Activated B cell treated with CpG ODN at 0.5 μM for 24 hours (primary cell): ENCODE data around the gene PLEK. TPM values are rescaled to one million over a fixed set of nuclear protein-coding genes. Genes with fewer than 3 reads are reported as not detected.

Experiments
- ATAC-seq: fragments of 200-7000 bp; cut with Tn5 transposase; one replicate; pipeline ENCODE4 v1.10.0; 2021; ENCODE audit warnings: low read depth, mild to moderate bottlenecking, moderate library complexity
- CTCF ChIA-PET: fragments of 350-600 bp; sonication (Branson Sonifier 250); formaldehyde crosslinking; loops from one replicate; lab custom pipeline; 2021; ENCODE audit warnings: antibody characterized with exemption; lab: Charles Lee
- POLR2A ChIA-PET: fragments of 350-600 bp; sonication (Branson Sonifier 250); formaldehyde crosslinking; loops from one replicate; lab custom pipeline; 2021; ENCODE audit warnings: antibody characterized with exemption; lab: Charles Lee
- DNase-seq: peaks from one replicate; pipeline ENCODE4 v3.0.0; 2022
- H3K27ac Mint-ChIP-seq: one replicate; pipeline ENCODE4 v1.8.0; 2020; ENCODE audit warnings: mixed read lengths
- H3K27me3 Mint-ChIP-seq: one replicate; pipeline ENCODE4 v1.8.0; 2021; ENCODE audit warnings: mixed read lengths
- H3K36me3 Mint-ChIP-seq: one replicate; pipeline ENCODE4 v1.8.0; 2021; ENCODE audit warnings: low read depth, mixed read lengths
- H3K4me1 Mint-ChIP-seq: one replicate; pipeline ENCODE4 v1.8.0; 2021; ENCODE audit warnings: mixed read lengths
- H3K4me3 Mint-ChIP-seq: one replicate; pipeline ENCODE4 v1.8.0; 2020; ENCODE audit warnings: mild to moderate bottlenecking, mixed read lengths
- H3K9me3 Mint-ChIP-seq: one replicate; pipeline ENCODE4 v1.8.0; 2020; ENCODE audit warnings: mixed read lengths
- intact Hi-C: fragments of 100-400 bp; cut with micrococcal nuclease; formaldehyde crosslinking; loops from one replicate; pipeline ENCODE4 v1.15.1; 2024
- total RNA-seq: library from RNA; stranded (reverse); gene quantifications from 2 replicates; pipeline ENCODE4 v1.2.3, GENCODE V29; 2022
- TF ChIP-seq, protein P1 (sequence below): fragments of 200-600 bp; IDR thresholded peaks from one replicate; pipeline ENCODE4 v1.8.0; 2022; ENCODE audit warnings: antibody characterized with exemption, mild to moderate bottlenecking

Gene PLEK
- total RNA-seq, 1 donor from 2014 or later: 140 TPM

DNA sequence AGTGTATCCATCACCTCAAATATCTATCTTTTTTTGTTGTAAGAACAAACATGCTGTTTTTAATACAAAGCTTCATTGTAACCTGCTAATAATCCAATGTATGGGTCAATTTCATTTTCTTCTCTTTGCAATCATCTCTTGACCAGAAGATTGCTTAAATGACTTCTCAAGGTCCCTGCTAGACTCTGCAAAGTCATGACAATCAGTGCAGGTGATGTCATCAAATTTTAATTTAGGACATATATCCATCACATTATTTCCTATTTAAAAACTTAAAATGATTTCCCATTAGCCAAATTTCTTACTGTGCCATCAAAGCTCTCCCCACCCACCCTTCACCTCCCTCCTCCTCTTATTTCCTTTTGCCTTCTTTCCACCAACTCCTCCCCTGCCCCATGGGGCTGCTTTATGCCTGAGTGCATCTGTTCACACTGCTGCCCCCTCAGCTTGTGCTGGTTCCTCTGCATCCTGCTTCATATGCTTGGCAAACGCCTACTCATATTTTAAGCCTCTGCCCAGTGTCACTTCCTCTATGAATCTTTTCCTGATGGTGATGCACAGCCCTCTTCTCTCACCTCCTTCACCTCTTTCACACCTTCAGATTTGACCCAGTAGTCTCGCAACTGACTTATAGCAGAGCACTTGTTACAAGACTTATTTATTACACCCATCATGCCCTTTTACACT lies 20.3 kb downstream of the PLEK start:
- Mint-ChIP-seq H3K4me1 (peaks cover 97% of the 10 kb centered on the region), H3K27me3 (no peaks in the 10 kb centered on the region), H3K9me3 (no peaks in the 10 kb centered on the region), H3K4me3 (peak overlapping the region; percentile 29), H3K27ac (peak overlapping the region; percentile 91), H3K36me3 (peaks cover 91% of the 10 kb centered on the region)
- CTCF ChIA-PET: interaction anchor here (1.1 to 2.0 kb wide), 3 partner anchors 25 to 56 kb away, joined by 3 to 6 read pairs (median 5); no protein-coding TSS in a partner anchor
- DNase-seq (no peak), ATAC-seq (peak; percentile 69)
- TF ChIP-seq, protein P1, sequence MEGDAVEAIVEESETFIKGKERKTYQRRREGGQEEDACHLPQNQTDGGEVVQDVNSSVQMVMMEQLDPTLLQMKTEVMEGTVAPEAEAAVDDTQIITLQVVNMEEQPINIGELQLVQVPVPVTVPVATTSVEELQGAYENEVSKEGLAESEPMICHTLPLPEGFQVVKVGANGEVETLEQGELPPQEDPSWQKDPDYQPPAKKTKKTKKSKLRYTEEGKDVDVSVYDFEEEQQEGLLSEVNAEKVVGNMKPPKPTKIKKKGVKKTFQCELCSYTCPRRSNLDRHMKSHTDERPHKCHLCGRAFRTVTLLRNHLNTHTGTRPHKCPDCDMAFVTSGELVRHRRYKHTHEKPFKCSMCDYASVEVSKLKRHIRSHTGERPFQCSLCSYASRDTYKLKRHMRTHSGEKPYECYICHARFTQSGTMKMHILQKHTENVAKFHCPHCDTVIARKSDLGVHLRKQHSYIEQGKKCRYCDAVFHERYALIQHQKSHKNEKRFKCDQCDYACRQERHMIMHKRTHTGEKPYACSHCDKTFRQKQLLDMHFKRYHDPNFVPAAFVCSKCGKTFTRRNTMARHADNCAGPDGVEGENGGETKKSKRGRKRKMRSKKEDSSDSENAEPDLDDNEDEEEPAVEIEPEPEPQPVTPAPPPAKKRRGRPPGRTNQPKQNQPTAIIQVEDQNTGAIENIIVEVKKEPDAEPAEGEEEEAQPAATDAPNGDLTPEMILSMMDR: no peak
- intact Hi-C loops: loop anchor here (1.0 to 10.0 kb wide), 2 partner anchors 8 to 449 kb away; no protein-coding TSS in a partner anchor
- POLR2A ChIA-PET: interaction anchor here (0.7 to 2.8 kb wide), 6 partner anchors 18 to 56 kb away, joined by 3 to 15 read pairs (median 6); partner anchors contain the start of gene PLEK

- intact Hi-C loops: loop anchor here (1.0 to 10.0 kb wide), 2 partner anchors 9 to 449 kb away; no protein-coding TSS in a partner anchor
- H3K27me3 Mint-ChIP-seq: no peaks in the 10 kb centered on the region
- H3K9me3 Mint-ChIP-seq: no peaks in the 10 kb centered on the region
- ChIA-PET CTCF (interaction anchor here (0.7 to 2.0 kb wide), 5 partner anchors 17 to 41 kb away, joined by 3 to 5 read pairs (median 3); partner anchors contain the start of gene PLEK), POLR2A (interaction anchor here (0.7 to 3.6 kb wide), 7 partner anchors 17 to 55 kb away, joined by 3 to 30 read pairs (median 7); partner anchors contain the start of gene PLEK)
- H3K27ac Mint-ChIP-seq: peak overlapping the region; percentile 91
- peak overlapping the region; percentile 29 for H3K4me3 Mint-ChIP-seq
- no peak for ATAC-seq
- TF ChIP-seq, protein P1: no peak
- H3K4me1 Mint-ChIP-seq: peaks cover 97% of the 10 kb centered on the region
- DNase-seq: no peak
- H3K36me3 Mint-ChIP-seq: peaks cover 91% of the 10 kb centered on the region
These were observed 20.8 kb downstream of the PLEK start for GRCh38 chr2:68385907-68386287.

- Mint-ChIP-seq H3K9me3 (no peaks in the 10 kb centered on the region), H3K27ac (peak overlapping the region; percentile 84), H3K36me3 (peaks cover 91% of the 10 kb centered on the region), H3K27me3 (no peaks in the 10 kb centered on the region), H3K4me3 (no peak overlapping the region), H3K4me1 (peaks cover 97% of the 10 kb centered on the region)
- intact Hi-C loops: loop anchor here (10.0 kb wide), 1 partner anchor 448 kb away; no protein-coding TSS in a partner anchor
- ChIA-PET POLR2A (interaction anchor here (1.4 to 3.6 kb wide), 5 partner anchors 9 to 26 kb away, joined by 5 to 30 read pairs (median 15); partner anchors contain the start of gene PLEK), CTCF (interaction anchor here (0.7 to 2.1 kb wide), 7 partner anchors 15 to 55 kb away, joined by 3 to 5 read pairs (median 3); partner anchors contain the start of gene PLEK)
- TF ChIP-seq, protein P1: no peak
- ATAC-seq (no peak), DNase-seq (no peak)
These were observed 21.3 kb downstream of the PLEK start for GRCh38 chr2:68386365-68386764.

DNA sequence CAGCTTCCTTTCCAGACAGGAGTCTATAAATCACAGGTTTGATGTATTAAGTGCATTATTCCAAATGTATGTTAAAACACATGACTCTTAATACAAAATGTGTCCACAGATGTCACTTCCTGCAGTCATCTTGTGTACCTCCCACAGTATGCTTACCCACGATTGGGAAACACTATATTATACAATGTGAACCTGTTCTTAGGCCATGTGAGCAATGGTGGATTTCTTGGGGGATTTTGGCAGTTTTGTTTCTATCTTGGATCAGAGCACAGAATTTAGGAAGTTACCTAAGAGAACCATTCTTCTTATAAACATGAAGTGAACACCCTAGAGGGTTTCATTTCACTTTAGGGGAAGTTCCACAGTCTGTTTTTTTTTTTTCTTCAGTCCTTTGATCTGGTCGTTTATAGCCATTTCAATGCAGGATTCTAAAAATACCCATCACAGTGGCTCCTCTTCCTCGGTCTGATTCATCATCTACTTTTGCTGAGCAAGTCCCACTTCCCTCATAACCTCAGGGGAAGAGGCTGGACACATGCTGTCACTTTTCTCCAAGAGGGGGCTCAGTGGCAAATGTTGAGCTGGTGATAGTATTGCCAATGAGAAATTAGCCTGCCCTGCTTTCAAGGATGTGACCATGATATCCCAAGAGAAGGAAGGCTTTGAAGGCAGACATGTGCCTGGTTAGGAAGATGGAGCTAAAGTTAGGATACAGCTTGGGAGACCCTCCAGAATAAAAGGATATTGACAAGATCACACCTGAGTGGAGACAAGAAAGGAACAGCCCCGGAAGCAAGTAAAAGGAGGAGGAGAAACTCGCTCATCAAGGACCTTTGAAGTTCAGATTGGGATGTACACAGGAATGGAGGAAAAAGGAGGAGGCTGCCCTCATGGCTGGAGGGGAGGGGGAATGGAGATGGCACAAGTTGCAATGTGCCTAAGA lies 22.6 kb downstream of the PLEK start:
- Mint-ChIP-seq H3K4me1 (peaks cover 97% of the 10 kb centered on the region), H3K27me3 (no peaks in the 10 kb centered on the region), H3K27ac (peak overlapping the region; percentile 96), H3K9me3 (no peaks in the 10 kb centered on the region), H3K36me3 (peaks cover 90% of the 10 kb centered on the region), H3K4me3 (peak overlapping the region; percentile 79)
- ChIA-PET POLR2A (interaction anchor here (0.7 to 3.6 kb wide), 16 partner anchors 9 to 56 kb away, joined by 3 to 30 read pairs (median 6); partner anchors contain the start of gene PLEK), CTCF (interaction anchor here (0.6 to 2.1 kb wide), 6 partner anchors 26 to 521 kb away, joined by 3 to 5 read pairs (median 3); no protein-coding TSS in a partner anchor)
- DNase-seq (no peak), ATAC-seq (peak; percentile 66)
- TF ChIP-seq, protein P1: no peak
- intact Hi-C loops: loop anchor here (1.0 to 10.0 kb wide), 7 partner anchors 16 to 447 kb away; partner anchors contain the start of gene PPP3R1
